Measurements from ENCODE around the gene DICER1. TPM values are rescaled to one million over a fixed set of nuclear protein-coding genes. Genes with fewer than 3 reads are reported as not detected.

The DICER1 gene
- polyA plus RNA-seq, 3 donors, result 26.5 to 38.4 (median 34.7) TPM

GRCh38 chr14:95062220-95062619 lies 95.1 kb downstream of the DICER1 start:
- H3K27me3 Mint-ChIP-seq (ENCODE audit: low read depth in 3 of 3), result peaks cover 0 to 5% (median 2%) of the 10 kb centered on the region in 3 donors
- no peak overlapping the region for H3K27ac Mint-ChIP-seq
- H3K36me3 ChIP-seq (replicated peaks in 1 of 2; ENCODE audit: control insufficient read depth in 1 of 2, insufficient read depth in 2 of 2, low read length in 2 of 2), result no peaks in the 10 kb centered on the region

DNA sequence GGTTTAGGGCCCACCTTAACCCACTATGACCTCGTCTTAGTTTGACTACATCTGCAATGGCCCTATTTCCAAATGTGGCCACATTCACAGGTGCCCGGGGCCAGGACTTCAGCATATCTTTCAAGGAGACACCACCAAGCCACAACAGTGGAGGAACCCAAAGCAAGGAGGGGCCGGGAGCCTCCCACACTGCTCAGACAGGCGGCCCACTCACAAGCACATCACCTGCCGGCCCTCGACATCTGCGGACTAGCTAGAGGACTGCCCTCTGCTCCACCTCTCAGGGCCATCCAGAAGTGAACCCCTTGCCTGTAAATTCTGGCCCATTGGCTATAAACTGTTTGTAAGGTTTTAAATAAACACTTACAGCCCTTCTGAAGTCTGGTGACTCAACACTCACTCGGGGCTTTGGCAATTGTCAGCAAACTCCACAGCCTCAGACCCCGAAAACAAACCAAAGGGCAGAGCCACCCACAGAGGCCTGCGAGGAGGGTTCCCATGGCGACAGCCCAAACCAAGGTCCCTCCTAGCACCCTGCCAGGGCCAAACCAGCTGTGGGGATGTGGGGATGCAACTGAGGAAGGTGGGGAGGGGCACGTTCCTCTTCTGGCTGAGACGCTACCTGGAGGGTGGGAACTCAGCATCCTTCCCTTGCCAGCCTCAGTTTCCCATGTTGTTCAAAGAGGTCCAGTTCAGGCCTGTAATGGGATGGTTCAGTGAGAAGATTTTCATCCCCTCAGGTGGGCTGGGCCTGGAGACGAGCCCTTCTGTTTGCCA lies 95.8 kb downstream of the DICER1 start:
- H3K27ac ChIP-seq (ENCODE audit: low read depth in 1 of 2, low read length in 2 of 2), result no peak overlapping the region
- H3K4me2 ChIP-seq (replicated peaks; ENCODE audit: extremely low read depth, low read length, poor library complexity, severe bottlenecking), result no peak overlapping the region
- no peaks in the 10 kb centered on the region for H3K79me2 ChIP-seq (ENCODE audit: insufficient read depth, low read length)
- H3K4me1 Mint-ChIP-seq, result no peaks in the 10 kb centered on the region
- no peak overlapping the region for H2AFZ ChIP-seq (ENCODE audit: insufficient read depth, low read depth, low read length, poor library complexity, severe bottlenecking)
- H3K36me3 Mint-ChIP-seq, result no peaks in the 10 kb centered on the region
- no peaks in the 10 kb centered on the region for H3K27me3 ChIP-seq (ENCODE audit: control insufficient read depth in 2 of 2, insufficient read depth in 2 of 2, low read length in 2 of 2)
- no peaks in the 10 kb centered on the region for H3K9me3 Mint-ChIP-seq
- TF ChIP-seq, protein P1, sequence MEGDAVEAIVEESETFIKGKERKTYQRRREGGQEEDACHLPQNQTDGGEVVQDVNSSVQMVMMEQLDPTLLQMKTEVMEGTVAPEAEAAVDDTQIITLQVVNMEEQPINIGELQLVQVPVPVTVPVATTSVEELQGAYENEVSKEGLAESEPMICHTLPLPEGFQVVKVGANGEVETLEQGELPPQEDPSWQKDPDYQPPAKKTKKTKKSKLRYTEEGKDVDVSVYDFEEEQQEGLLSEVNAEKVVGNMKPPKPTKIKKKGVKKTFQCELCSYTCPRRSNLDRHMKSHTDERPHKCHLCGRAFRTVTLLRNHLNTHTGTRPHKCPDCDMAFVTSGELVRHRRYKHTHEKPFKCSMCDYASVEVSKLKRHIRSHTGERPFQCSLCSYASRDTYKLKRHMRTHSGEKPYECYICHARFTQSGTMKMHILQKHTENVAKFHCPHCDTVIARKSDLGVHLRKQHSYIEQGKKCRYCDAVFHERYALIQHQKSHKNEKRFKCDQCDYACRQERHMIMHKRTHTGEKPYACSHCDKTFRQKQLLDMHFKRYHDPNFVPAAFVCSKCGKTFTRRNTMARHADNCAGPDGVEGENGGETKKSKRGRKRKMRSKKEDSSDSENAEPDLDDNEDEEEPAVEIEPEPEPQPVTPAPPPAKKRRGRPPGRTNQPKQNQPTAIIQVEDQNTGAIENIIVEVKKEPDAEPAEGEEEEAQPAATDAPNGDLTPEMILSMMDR (IDR thresholded peaks at IDR 0.05), result no peak
- H3K9ac ChIP-seq (ENCODE audit: insufficient read depth, low read length, poor library complexity, severe bottlenecking), result no peak overlapping the region
- no peaks in the 10 kb centered on the region for H3K36me3 ChIP-seq (replicated peaks in 1 of 2; ENCODE audit: control insufficient read depth in 1 of 2, insufficient read depth in 2 of 2, low read length in 2 of 2)
- no peak overlapping the region for H3K4me3 ChIP-seq (replicated peaks in 1 of 3; ENCODE audit: low read depth in 2 of 3, low read length in 3 of 3)
- H3K4me3 Mint-ChIP-seq, result peak overlapping the region in 1 of 2 donors; percentile 14
- 92% methylated on average over 12 of the region's 14 CpGs for WGBS (ENCODE audit: insufficient coverage)
- peaks cover 0 to 5% (median 2%) of the 10 kb centered on the region in 3 donors for H3K27me3 Mint-ChIP-seq (ENCODE audit: low read depth in 3 of 3)
- no peak overlapping the region for H3K27ac Mint-ChIP-seq
- DNase-seq, result no peak
- H3K4me1 ChIP-seq (ENCODE audit: control insufficient read depth in 1 of 2, insufficient read depth in 2 of 2, low read length in 2 of 2), result no peaks in the 10 kb centered on the region
- intact Hi-C loops (cut with micrococcal nuclease), result no loop called here
- H4K20me1 ChIP-seq (ENCODE audit: insufficient read depth, low read length), result no peaks in the 10 kb centered on the region
- H3K9me3 ChIP-seq (replicated peaks in 1 of 2; ENCODE audit: control insufficient read depth in 1 of 2, insufficient read depth in 1 of 2, low read length in 2 of 2), result no peaks in the 10 kb centered on the region

More at GRCh38 chr14:95062220-95062619, 95.1 kb downstream of the DICER1 start:
- no peaks in the 10 kb centered on the region for H3K4me1 ChIP-seq (ENCODE audit: control insufficient read depth in 1 of 2, insufficient read depth in 2 of 2, low read length in 2 of 2)
- DNase-seq, result no peak
- no peak overlapping the region for H3K27ac ChIP-seq (ENCODE audit: low read depth in 1 of 2, low read length in 2 of 2)
- no peak overlapping the region for H3K4me3 ChIP-seq (replicated peaks in 1 of 3; ENCODE audit: low read depth in 2 of 3, low read length in 3 of 3)
- Mint-ChIP-seq H3K4me3 (no peak overlapping the region), H3K36me3 (no peaks in the 10 kb centered on the region), H3K9me3 (no peaks in the 10 kb centered on the region), H3K4me1 (no peaks in the 10 kb centered on the region)
- no peaks in the 10 kb centered on the region for H3K27me3 ChIP-seq (ENCODE audit: control insufficient read depth in 2 of 2, insufficient read depth in 2 of 2, low read length in 2 of 2)
- no peak overlapping the region for H2AFZ ChIP-seq (ENCODE audit: insufficient read depth, low read depth, low read length, poor library complexity, severe bottlenecking)
- TF ChIP-seq, protein P1 (IDR thresholded peaks at IDR 0.05), result no peak
- no peak overlapping the region for H3K9ac ChIP-seq (ENCODE audit: insufficient read depth, low read length, poor library complexity, severe bottlenecking)
- H3K9me3 ChIP-seq (replicated peaks in 1 of 2; ENCODE audit: control insufficient read depth in 1 of 2, insufficient read depth in 1 of 2, low read length in 2 of 2), result no peaks in the 10 kb centered on the region
- H3K4me2 ChIP-seq (replicated peaks; ENCODE audit: extremely low read depth, low read length, poor library complexity, severe bottlenecking), result no peak overlapping the region
- 100% methylated on average over 4 of the region's 5 CpGs for WGBS (ENCODE audit: insufficient coverage)
- H4K20me1 ChIP-seq (ENCODE audit: insufficient read depth, low read length), result no peaks in the 10 kb centered on the region
- no peaks in the 10 kb centered on the region for H3K79me2 ChIP-seq (ENCODE audit: insufficient read depth, low read length)
- intact Hi-C loops (cut with micrococcal nuclease), result no loop called here

All from CD14-positive monocyte (primary cell).